HCT116 (cell line): ENCODE results near the gene SULT2B1. TPM values are rescaled to one million over a fixed set of nuclear protein-coding genes. Genes with fewer than 3 reads are reported as not detected.

Source experiments
- ATAC-seq: fragments of 200-7000 bp; cut with Tn5 transposase; 2 replicates; pipeline ENCODE4 v1.9.1; 2020; ENCODE audit warnings: mild to moderate bottlenecking, moderate library complexity
- BruUV-seq: library from RNA; stranded (reverse); fragments of 400-500 nt; replicated peaks from 2 replicates; lab custom pipeline; 2021; lab: Mats Ljungman, UMichigan
- CTCF ChIA-PET: fragments of 300-600 bp; sonication (Branson Sonifier 250); formaldehyde crosslinking; loops from one replicate; lab custom pipeline; 2021; ENCODE audit warnings: antibody characterized with exemption; lab: Charles Lee
- POLR2A ChIA-PET: fragments of 300-600, 350-600 bp; sonication (Branson Sonifier 250); formaldehyde crosslinking; loops from one replicate; lab custom pipeline; 2021; ENCODE audit warnings: antibody characterized with exemption; lab: Charles Lee
- RAD21 ChIA-PET, 2 experiments: fragments of 300-600 bp; sonication (Branson Sonifier 250); formaldehyde crosslinking; loops; one replicate each; lab custom pipeline; 2023; ENCODE audit warnings: low total read pairs in 2 of 2; ENCODE audit not compliant: uncharacterized antibody in 2 of 2, unreplicated experiment in 2 of 2, low non-redundant PET in 1 of 2; lab: Charles Lee
- DNase-seq: peaks from one replicate; pipeline ENCODE4 v3.0.0-alpha.2; 2010; ENCODE audit warnings: low read depth, low spot score
- H2AFZ ChIP-seq: fragments of 200-600 bp; shearing (Covaris generic), sonication (generic); 2 replicates; pipeline ENCODE4 v1.6.1; 2017; ENCODE audit warnings: low read depth, mixed run types, mixed read lengths, antibody characterized with exemption, low read length; ENCODE audit not compliant: poor library complexity, severe bottlenecking
- H3K27ac ChIP-seq: 2 replicates; pipeline ENCODE4 v1.5.1; 2012; ENCODE audit warnings: low read depth, low read length
- H3K27me3 ChIP-seq: fragments of 200-600 bp; sonication (generic); 2 replicates; pipeline ENCODE4 v1.6.1; 2016; ENCODE audit warnings: mixed run types, low read length, mixed read lengths; ENCODE audit not compliant: insufficient read depth
- H3K36me3 ChIP-seq, 2 experiments: fragments of 200-500 bp in 1 of 2; fragments of 200-600 bp in 1 of 2; sonication (Bioruptor generic) in 1 of 2; sonication (generic) in 1 of 2; 2 replicates each; pipeline versions ENCODE4 v1.5.1 to v1.6.1; 2014 to 2016; ENCODE audit warnings: low read length in 2 of 2, inconsistent platforms in 1 of 2, mixed read lengths in 1 of 2, mixed run types in 1 of 2; ENCODE audit not compliant: insufficient read depth in 2 of 2, control insufficient read depth in 1 of 2
- H3K4me1 ChIP-seq, 2 experiments: fragments of 200-600 bp in 1 of 2; sonication (generic) in 1 of 2; 2 replicates each; pipeline versions ENCODE4 v1.5.1 to v1.6.1; 2012 to 2017; ENCODE audit warnings: low read length in 2 of 2, inconsistent platforms in 1 of 2, mild to moderate bottlenecking in 1 of 2, mixed read lengths in 1 of 2, mixed run types in 1 of 2, moderate library complexity in 1 of 2; ENCODE audit not compliant: insufficient read depth in 2 of 2, control insufficient read depth in 1 of 2
- H3K4me2 ChIP-seq: fragments of 200-600 bp; sonication (generic); 2 replicates; pipeline ENCODE4 v1.6.1; 2017; ENCODE audit warnings: mixed run types, low read length, mixed read lengths
- H3K4me3 ChIP-seq, 2 experiments: fragments of 200-600 bp in 1 of 2; sonication (generic) in 1 of 2; replicated peaks in 1 of 2; 2 replicates each; pipeline ENCODE4 v1.5.1; 2011 to 2016; ENCODE audit warnings: low read length in 2 of 2, control low read depth in 1 of 2, low read depth in 1 of 2, mild to moderate bottlenecking in 1 of 2, mixed read lengths in 1 of 2, mixed run types in 1 of 2
- H3K79me2 ChIP-seq: fragments of 200-600 bp; sonication (generic); 2 replicates; pipeline ENCODE4 v1.6.1; 2017; ENCODE audit warnings: mild to moderate bottlenecking, mixed run types, low read length, moderate library complexity, mixed read lengths; ENCODE audit not compliant: insufficient read depth
- H3K9ac ChIP-seq: fragments of 200-600 bp; sonication (generic); 2 replicates; pipeline ENCODE4 v1.6.1; 2016; ENCODE audit warnings: low read length, mixed read lengths
- H3K9me2 ChIP-seq: fragments of 200-600 bp; sonication (generic), shearing (Covaris generic); 2 replicates; pipeline ENCODE4 v1.6.1; 2017; ENCODE audit warnings: mixed run types, mild to moderate bottlenecking, moderate library complexity; ENCODE audit not compliant: insufficient read depth
- H3K9me3 ChIP-seq, 2 experiments: fragments of 200-500 bp in 1 of 2; fragments of 200-600 bp in 1 of 2; sonication (Bioruptor generic) in 1 of 2; sonication (generic) in 1 of 2; 2 replicates each; pipeline ENCODE4 v1.6.1; 2014 to 2017; ENCODE audit warnings: low read length in 2 of 2, mixed read lengths in 2 of 2, inconsistent platforms in 1 of 2, low read depth in 1 of 2, mild to moderate bottlenecking in 1 of 2, mixed run types in 1 of 2, moderate library complexity in 1 of 2; ENCODE audit not compliant: control insufficient read depth in 1 of 2, insufficient read depth in 1 of 2
- H4K20me1 ChIP-seq: fragments of 200-600 bp; sonication (generic), shearing (Covaris generic); 2 replicates; pipeline ENCODE4 v1.6.1; 2017; ENCODE audit warnings: mixed run types, mild to moderate bottlenecking, moderate library complexity; ENCODE audit not compliant: insufficient read depth
- EZH2phosphoT487 ChIP-seq: fragments of 200-600 bp; IDR thresholded peaks from 2 replicates; pipeline ENCODE4 v1.6.1; 2018; ENCODE audit warnings: antibody characterized with exemption, borderline replicate concordance
- intact Hi-C: fragments of 100-400 bp; cut with micrococcal nuclease; formaldehyde crosslinking; loops from 2 replicates; pipeline ENCODE4 v1.10.0; 2022
- total RNA-seq: library from RNA; stranded (reverse); gene quantifications from one replicate; pipeline ENCODE4 v1.2.1, GENCODE V29; 2021; ENCODE audit not compliant: unreplicated experiment
- TF ChIP-seq, protein P1 (sequence below): IDR thresholded peaks from 2 replicates; pipeline ENCODE4 v1.6.1; 2011; ENCODE audit warnings: mild to moderate bottlenecking, low read length, moderate library complexity; ENCODE audit not compliant: insufficient replicate concordance; ENCODE audit errors: extremely low read depth
- TF ChIP-seq, protein P2 (sequence below): IDR thresholded peaks from 2 replicates; pipeline ENCODE4 v1.6.1; 2012; ENCODE audit warnings: low read depth

The SULT2B1 gene
- total RNA-seq, 1 experiment from 2014 or later: 4.8 TPM

DNA sequence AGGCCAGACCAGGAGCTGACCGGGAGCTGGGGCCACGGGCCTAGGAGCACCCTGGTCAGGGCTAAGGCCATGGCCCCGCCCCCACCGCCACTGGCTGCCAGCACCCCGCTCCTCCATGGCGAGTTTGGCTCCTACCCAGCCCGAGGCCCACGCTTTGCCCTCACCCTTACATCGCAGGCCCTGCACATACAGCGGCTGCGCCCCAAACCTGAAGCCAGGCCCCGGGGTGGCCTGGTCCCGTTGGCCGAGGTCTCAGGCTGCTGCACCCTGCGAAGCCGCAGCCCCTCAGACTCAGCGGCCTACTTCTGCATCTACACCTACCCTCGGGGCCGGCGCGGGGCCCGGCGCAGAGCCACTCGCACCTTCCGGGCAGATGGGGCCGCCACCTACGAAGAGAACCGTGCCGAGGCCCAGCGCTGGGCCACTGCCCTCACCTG lies 73.9 kb downstream of the SULT2B1 start:
- TF ChIP-seq, protein P1, sequence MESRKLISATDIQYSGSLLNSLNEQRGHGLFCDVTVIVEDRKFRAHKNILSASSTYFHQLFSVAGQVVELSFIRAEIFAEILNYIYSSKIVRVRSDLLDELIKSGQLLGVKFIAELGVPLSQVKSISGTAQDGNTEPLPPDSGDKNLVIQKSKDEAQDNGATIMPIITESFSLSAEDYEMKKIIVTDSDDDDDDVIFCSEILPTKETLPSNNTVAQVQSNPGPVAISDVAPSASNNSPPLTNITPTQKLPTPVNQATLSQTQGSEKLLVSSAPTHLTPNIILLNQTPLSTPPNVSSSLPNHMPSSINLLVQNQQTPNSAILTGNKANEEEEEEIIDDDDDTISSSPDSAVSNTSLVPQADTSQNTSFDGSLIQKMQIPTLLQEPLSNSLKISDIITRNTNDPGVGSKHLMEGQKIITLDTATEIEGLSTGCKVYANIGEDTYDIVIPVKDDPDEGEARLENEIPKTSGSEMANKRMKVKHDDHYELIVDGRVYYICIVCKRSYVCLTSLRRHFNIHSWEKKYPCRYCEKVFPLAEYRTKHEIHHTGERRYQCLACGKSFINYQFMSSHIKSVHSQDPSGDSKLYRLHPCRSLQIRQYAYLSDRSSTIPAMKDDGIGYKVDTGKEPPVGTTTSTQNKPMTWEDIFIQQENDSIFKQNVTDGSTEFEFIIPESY: no peak
- TF ChIP-seq, protein P2, sequence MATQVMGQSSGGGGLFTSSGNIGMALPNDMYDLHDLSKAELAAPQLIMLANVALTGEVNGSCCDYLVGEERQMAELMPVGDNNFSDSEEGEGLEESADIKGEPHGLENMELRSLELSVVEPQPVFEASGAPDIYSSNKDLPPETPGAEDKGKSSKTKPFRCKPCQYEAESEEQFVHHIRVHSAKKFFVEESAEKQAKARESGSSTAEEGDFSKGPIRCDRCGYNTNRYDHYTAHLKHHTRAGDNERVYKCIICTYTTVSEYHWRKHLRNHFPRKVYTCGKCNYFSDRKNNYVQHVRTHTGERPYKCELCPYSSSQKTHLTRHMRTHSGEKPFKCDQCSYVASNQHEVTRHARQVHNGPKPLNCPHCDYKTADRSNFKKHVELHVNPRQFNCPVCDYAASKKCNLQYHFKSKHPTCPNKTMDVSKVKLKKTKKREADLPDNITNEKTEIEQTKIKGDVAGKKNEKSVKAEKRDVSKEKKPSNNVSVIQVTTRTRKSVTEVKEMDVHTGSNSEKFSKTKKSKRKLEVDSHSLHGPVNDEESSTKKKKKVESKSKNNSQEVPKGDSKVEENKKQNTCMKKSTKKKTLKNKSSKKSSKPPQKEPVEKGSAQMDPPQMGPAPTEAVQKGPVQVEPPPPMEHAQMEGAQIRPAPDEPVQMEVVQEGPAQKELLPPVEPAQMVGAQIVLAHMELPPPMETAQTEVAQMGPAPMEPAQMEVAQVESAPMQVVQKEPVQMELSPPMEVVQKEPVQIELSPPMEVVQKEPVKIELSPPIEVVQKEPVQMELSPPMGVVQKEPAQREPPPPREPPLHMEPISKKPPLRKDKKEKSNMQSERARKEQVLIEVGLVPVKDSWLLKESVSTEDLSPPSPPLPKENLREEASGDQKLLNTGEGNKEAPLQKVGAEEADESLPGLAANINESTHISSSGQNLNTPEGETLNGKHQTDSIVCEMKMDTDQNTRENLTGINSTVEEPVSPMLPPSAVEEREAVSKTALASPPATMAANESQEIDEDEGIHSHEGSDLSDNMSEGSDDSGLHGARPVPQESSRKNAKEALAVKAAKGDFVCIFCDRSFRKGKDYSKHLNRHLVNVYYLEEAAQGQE: no peak
- TF ChIP-seq EZH2phosphoT487: no peak
- DNase-seq (no peak), ATAC-seq (no peak)
- RAD21 ChIA-PET: no interaction called here
- CTCF ChIA-PET: no interaction called here
- Histone ChIP-seq H2AFZ (no peak overlapping the region), H3K4me2 (no peak overlapping the region), H3K36me3 (0 out of 4 replicates have a peak, but pooled peaks cover 0 to 4% of the 10 kb centered on the region in 2 experiments), H3K9me3 (no peaks in the 10 kb centered on the region), H3K27ac (peak overlapping the region; percentile 39; the same call in 1 of the 2 replicates), H3K4me1 (peaks cover 32 to 44% of the 10 kb centered on the region in 2 experiments), H3K9me2 (no peaks in the 10 kb centered on the region), H3K79me2 (peaks cover 21% of the 10 kb centered on the region; the same call in 1 of the 2 replicates), H3K9ac (no peak overlapping the region), H4K20me1 (no peaks in the 10 kb centered on the region), H3K27me3 (no peaks in the 10 kb centered on the region), H3K4me3 (no peak overlapping the region)
- POLR2A ChIA-PET: interaction anchor here (1.0 kb wide), 1 partner anchor 9 kb away, joined by 3 read pairs; no protein-coding TSS in a partner anchor
- no TSS peak for BruUV-seq
- intact Hi-C loops: no loop called here
